Heart left ventricle (tissue), 16 donors: ENCODE measurements around the gene ZDHHC14. TPM values are rescaled to one million over a fixed set of nuclear protein-coding genes. Genes with fewer than 3 reads are reported as not detected.

Source experiments
- ATAC-seq, 4 donors: fragments of 200-7000 bp; cut with Tn5 transposase; one replicate each; pipeline ENCODE4 v1.9.1; 2020 to 2022; ENCODE audit warnings: moderate library complexity in 4 of 4, mild to moderate bottlenecking in 3 of 4, moderate number of reproducible peaks in 1 of 4
- DNase-seq, 5 donors: peaks; one replicate each; pipeline ENCODE4 v3.0.0-alpha.2; 2020
- H3K27ac ChIP-seq, 12 donors: fragments of 200-600 bp; sonication (generic) in 4 of 12; one replicate each; pipeline versions ENCODE4 v1.5.0 to v1.8.0; 2016 to 2022; ENCODE audit warnings: mild to moderate bottlenecking in 2 of 12
- H3K27me3 ChIP-seq, 9 donors: fragments of 200-600 bp; sonication (generic) in 2 of 9; one replicate each; pipeline versions ENCODE4 v1.5.1 to v1.8.0; 2016 to 2022; ENCODE audit warnings: mild to moderate bottlenecking in 3 of 9
- H3K36me3 ChIP-seq, 9 donors: fragments of 200-600 bp; sonication (generic) in 2 of 9; one replicate each; pipeline versions ENCODE4 v1.5.0 to v1.8.0; 2018 to 2022; ENCODE audit warnings: mild to moderate bottlenecking in 2 of 9
- H3K4me1 ChIP-seq, 12 donors: fragments of 200-600 bp; sonication (generic) in 4 of 12; one replicate each; pipeline versions ENCODE4 v1.5.0 to v1.8.0; 2016 to 2022; ENCODE audit warnings: mild to moderate bottlenecking in 3 of 12
- H3K4me3 ChIP-seq, 12 donors: fragments of 200-600 bp; sonication (generic) in 4 of 12; one replicate each; pipeline versions ENCODE4 v1.5.0 to v1.8.0; 2017 to 2022; ENCODE audit warnings: mild to moderate bottlenecking in 9 of 12, moderate library complexity in 4 of 12
- H3K9me3 ChIP-seq, 12 donors: fragments of 200-600 bp; sonication (generic) in 4 of 12; one replicate each; pipeline versions ENCODE4 v1.5.0 to v1.8.0; 2016 to 2022; ENCODE audit warnings: mild to moderate bottlenecking in 1 of 12
- POLR2A ChIP-seq, 2 donors: fragments of 450-650 bp; IDR thresholded peaks; one replicate each; pipeline ENCODE4 v1.6.1; 2017; ENCODE audit warnings: antibody characterized with exemption in 2 of 2, mild to moderate bottlenecking in 2 of 2, moderate library complexity in 2 of 2
- WGBS, 4 donors: extraction: QIAGEN DNeasy Blood & Tissue Kit in 2 of 4; methylation state at CpG; one replicate each; pipeline versions ENCODE4 v1.1.5 to v1.1.7; 2013 to 2018; 5-methylcytosine and 5-hydroxymethylcytosine counted together
- intact Hi-C, 10 donors: fragments of 100-400 bp; cut with DNase I; formaldehyde crosslinking; loops; one replicate each; pipeline versions ENCODE4 v1.11.1 to v1.14.2; 2022
- polyA plus RNA-seq, 2 donors: library from polyadenylated mRNA; stranded (reverse); fragments of 200-250 nt; gene quantifications; one replicate each; pipeline ENCODE4 v1.2.3, GENCODE V29; 2013
- total RNA-seq, 9 donors: library from RNA; depleted of rRNA in 2 of 9; stranded (reverse); fragments of >200 nt in 2 of 9; fragmentation: NEBNext Ultra II Directional in 3 of 9; extraction: Animal tissue kit (Norgen Biotek cat#: 25700) in 3 of 9; gene quantifications; one replicate each; pipeline versions ENCODE4 v1.1.0 to v1.2.4, GENCODE V29; 2016 to 2023
- TF ChIP-seq, protein P1 (sequence below), 12 donors: fragments of 200-600 bp; sonication (generic) in 4 of 12; IDR thresholded peaks; one replicate each; pipeline versions ENCODE4 v1.5.0 to v1.8.0; 2018 to 2022; ENCODE audit warnings: antibody characterized with exemption in 12 of 12, mild to moderate bottlenecking in 5 of 12
- donor health status: ischemic (EF 13 %, LVEDD 7.1; RV severe dilation, severe dysfunction).
- donor health status: healthy with polysubstance abuse.
- donor health status: DM: no; HTN: yes; CAD: no.
- donor health status: DM: no; HTN: no; CAD: no.
- donor health status: ischemic (EF 25% LVEDD 6.9; RV normal size, moderate dysfunction).
- donor health status: ischemic (EF 25% LVEDD 5.7; RV mildly dilated, moderate dysfunction).
- donor health status: healthy.
- donor health status: DM: yes; HTN: yes; CAD: no.
- donor health status: ischemic (EF 35%, LVEDD 5.7; RV mildly dilated, moderate dysfunction).
- donor health status: nonischemic (EF 11% LVEDD 7.7; RV severe dilation, severe dysfunction).
- donor health status: DM: yes; HTN: yes; CAD: no.
- donor health status: PGD.
- donor health status: ischemic (EF 29% LVEDD 5.4; RV normal size, mild dysfunction).
- donor health status: nonischemic (EF 23%, LVEDD 6.1; RV moderate dilation, normal function).

Gene ZDHHC14
- total and polyA plus RNA-seq, 11 donors, result 7.0 to 25.8 (median 15.4) TPM

DNA sequence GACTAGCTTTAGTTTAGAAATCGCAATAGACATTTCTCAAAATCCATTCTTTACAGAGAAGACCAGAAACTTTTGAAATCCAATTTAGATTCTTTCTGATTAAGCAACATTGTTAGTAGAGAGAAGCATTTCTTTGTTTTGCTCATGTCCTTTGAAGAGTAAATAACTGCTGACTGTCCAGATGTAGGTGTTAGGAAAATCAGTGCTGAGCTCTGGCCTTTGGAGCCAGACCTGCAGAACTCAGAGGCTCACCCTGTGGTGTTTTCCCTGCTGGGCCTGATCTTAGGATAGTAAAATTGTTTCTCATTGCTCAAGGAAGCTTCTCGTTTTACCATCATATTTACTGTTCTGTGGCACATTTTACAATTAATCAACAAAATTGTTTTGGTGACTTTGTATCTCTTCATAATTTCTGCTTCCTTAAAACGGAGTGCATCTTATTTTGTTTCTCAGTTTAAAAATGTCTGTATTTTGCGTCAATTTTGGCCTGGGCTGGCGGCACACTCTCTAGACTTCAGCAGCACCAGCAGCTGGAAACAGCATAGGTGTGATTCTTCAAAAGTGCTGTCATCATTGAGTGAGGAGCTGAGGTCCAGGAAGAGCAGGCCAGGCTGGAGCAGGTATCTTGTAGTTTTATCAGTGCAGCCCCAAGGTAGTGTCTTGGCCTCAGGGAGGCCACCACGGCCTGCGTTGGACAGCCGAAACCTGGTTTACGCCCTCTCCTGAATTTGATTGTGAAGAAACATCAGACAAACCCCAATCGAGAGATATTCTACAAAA is 8.3 kb upstream of the ZDHHC14 start:
- TF ChIP-seq, protein P1, sequence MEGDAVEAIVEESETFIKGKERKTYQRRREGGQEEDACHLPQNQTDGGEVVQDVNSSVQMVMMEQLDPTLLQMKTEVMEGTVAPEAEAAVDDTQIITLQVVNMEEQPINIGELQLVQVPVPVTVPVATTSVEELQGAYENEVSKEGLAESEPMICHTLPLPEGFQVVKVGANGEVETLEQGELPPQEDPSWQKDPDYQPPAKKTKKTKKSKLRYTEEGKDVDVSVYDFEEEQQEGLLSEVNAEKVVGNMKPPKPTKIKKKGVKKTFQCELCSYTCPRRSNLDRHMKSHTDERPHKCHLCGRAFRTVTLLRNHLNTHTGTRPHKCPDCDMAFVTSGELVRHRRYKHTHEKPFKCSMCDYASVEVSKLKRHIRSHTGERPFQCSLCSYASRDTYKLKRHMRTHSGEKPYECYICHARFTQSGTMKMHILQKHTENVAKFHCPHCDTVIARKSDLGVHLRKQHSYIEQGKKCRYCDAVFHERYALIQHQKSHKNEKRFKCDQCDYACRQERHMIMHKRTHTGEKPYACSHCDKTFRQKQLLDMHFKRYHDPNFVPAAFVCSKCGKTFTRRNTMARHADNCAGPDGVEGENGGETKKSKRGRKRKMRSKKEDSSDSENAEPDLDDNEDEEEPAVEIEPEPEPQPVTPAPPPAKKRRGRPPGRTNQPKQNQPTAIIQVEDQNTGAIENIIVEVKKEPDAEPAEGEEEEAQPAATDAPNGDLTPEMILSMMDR (IDR thresholded peaks at IDR 0.05), result no peak
- TF ChIP-seq POLR2A (IDR thresholded peaks at IDR 0.05), result no peak
- H3K4me3 ChIP-seq, result no peak overlapping the region
- DNase-seq (no peak), ATAC-seq (no peak)
- no peak overlapping the region for H3K27ac ChIP-seq
- H3K4me1 ChIP-seq, result peaks cover 0 to 9% (median 0%) of the 10 kb centered on the region in 12 donors
- no peaks in the 10 kb centered on the region for H3K36me3 ChIP-seq
- no peaks in the 10 kb centered on the region for H3K9me3 ChIP-seq
- WGBS, 4 donors, result 87 to 92% (median 92%) methylated on average over 10 of the region's 10 CpGs
- intact Hi-C loops, result no loop called here
- H3K27me3 ChIP-seq, result peaks cover 0 to 5% (median 0%) of the 10 kb centered on the region in 9 donors

DNA sequence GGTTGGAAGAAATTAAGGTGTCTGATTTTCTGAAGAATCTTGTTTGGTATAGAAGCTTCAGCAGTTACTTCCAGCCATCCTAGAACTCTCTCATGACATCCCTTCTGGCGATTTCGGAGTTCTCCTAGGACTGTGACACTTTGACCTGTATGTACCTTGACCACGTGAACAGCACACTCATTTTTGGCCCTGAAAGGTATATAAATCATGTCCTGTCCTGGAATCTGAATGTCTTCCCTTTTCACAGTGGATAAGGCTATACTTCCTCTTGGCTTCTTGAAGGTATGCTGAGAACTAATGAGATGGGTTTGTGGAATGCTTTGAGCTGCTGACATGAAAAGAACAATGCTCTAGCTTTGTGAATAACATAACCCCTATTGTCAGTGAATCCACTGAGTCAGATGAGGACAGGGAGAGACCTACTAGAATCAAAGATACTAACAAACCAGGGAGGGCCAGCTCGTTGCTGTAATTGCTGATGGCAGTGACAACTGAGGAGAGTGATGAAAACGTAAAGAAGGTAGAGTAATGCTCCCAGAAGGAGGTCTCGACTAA is 6.0 kb upstream of the ZDHHC14 start:
- DNase-seq (no peak), ATAC-seq (no peak)
- peaks cover 0 to 6% (median 0%) of the 10 kb centered on the region in 12 donors for H3K4me1 ChIP-seq
- no peak overlapping the region for H3K27ac ChIP-seq
- no peaks in the 10 kb centered on the region for H3K9me3 ChIP-seq
- H3K36me3 ChIP-seq, result no peaks in the 10 kb centered on the region
- TF ChIP-seq, protein P1 (IDR thresholded peaks at IDR 0.05), result no peak
- TF ChIP-seq POLR2A (IDR thresholded peaks at IDR 0.05), result no peak
- intact Hi-C loops, result loop anchor here in 1 of 10 donors (5.0 kb wide), 1 partner anchor 48 kb away; no protein-coding TSS in a partner anchor
- 66 to 76% (median 71%) methylated on average over 6 of the region's 6 CpGs for WGBS, 4 donors
- H3K4me3 ChIP-seq, result no peak overlapping the region
- no peaks in the 10 kb centered on the region for H3K27me3 ChIP-seq

DNA sequence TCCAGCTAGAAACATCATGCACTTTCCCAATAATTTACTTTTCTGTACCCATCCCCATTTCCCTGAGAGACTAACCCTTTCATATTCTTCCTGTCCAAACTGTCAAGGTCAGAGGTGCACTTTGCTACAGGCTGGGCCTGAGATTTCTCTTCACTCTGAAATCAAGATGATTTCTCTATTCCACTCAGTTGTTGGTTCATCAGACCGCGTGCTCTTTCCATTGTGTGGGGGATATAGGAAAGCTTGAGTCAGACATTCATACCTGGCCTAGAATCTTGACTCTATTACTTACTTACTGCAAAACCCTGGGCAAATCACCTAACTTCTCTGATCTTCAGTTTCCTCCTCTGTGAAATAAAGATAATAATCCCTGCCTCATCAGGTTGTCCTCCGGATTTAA is 4.7 kb upstream of the ZDHHC14 start:
- H3K36me3 ChIP-seq, result no peaks in the 10 kb centered on the region
- DNase-seq, result no peak
- H3K27ac ChIP-seq, result no peak overlapping the region
- H3K9me3 ChIP-seq, result no peaks in the 10 kb centered on the region
- H3K4me1 ChIP-seq, result peaks cover 0 to 6% (median 0%) of the 10 kb centered on the region in 12 donors
- intact Hi-C loops, result loop anchor here in 1 of 10 donors (5.0 kb wide), 1 partner anchor 49 kb away; no protein-coding TSS in a partner anchor
- ATAC-seq, result no peak
- WGBS, 4 donors, result 90 to 98% (median 94%) methylated on average over 3 of the region's 3 CpGs
- no peak overlapping the region for H3K4me3 ChIP-seq
- no peaks in the 10 kb centered on the region for H3K27me3 ChIP-seq
- TF ChIP-seq, protein P1 (IDR thresholded peaks at IDR 0.05), result no peak
- TF ChIP-seq POLR2A (IDR thresholded peaks at IDR 0.05), result no peak

DNA sequence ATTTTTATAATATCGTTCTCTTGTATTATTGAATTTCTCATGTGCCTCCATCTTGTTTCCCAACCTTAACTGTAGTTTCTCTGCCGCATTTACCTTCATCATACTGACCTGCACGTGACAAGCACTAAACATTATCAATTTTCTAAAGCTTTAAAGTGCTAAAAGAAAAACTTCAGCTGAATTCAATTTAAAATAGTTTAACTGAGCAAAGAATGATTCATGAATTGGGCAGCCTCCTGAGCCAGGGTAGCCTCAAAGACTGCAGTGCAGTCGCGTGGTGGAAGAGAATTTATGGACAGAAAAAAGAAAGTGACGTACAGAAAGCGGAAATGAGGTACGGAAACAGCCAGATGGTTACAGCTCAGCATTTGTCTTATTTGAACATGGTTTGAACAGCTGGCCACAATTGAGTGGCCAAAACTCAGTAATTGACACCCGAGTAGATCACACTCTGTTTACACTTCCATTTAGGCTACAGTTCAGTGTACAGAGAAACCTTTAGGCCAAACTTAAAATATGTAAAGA is 4.2 kb upstream of the ZDHHC14 start:
- no peak overlapping the region for H3K4me3 ChIP-seq
- TF ChIP-seq, protein P1 (IDR thresholded peaks at IDR 0.05), result no peak
- no peak for TF ChIP-seq POLR2A (IDR thresholded peaks at IDR 0.05)
- H3K36me3 ChIP-seq, result no peaks in the 10 kb centered on the region
- ATAC-seq (no peak), DNase-seq (no peak)
- intact Hi-C loops, result loop anchor here in 1 of 10 donors (5.0 kb wide), 1 partner anchor 49 kb away; no protein-coding TSS in a partner anchor
- no peak overlapping the region for H3K27ac ChIP-seq
- WGBS, 4 donors, result 87 to 91% (median 89%) methylated on average over 9 of the region's 9 CpGs
- H3K9me3 ChIP-seq, result no peaks in the 10 kb centered on the region
- H3K4me1 ChIP-seq, result peaks cover 0 to 6% (median 0%) of the 10 kb centered on the region in 12 donors
- no peaks in the 10 kb centered on the region for H3K27me3 ChIP-seq
